Esophagus muscularis mucosa (tissue), 4 donors: Measurements from ENCODE around the gene RXRB.

Experiments
- CTCF ChIP-seq, 3 experiments: fragments of 200-600 bp in 2 of 3; fragments of 450-650 bp in 1 of 3; sonication (generic) in 2 of 3; IDR thresholded peaks; one replicate each; pipeline ENCODE4 v1.5.1; 2017 to 2019; ENCODE audit warnings: antibody characterized with exemption in 3 of 3, mild to moderate bottlenecking in 2 of 3, moderate library complexity in 1 of 3
- EP300 ChIP-seq: sonication (generic); formaldehyde crosslinking; IDR thresholded peaks from one replicate; pipeline ENCODE4 v1.6.1; 2017; ENCODE audit warnings: antibody characterized with exemption
- POLR2A ChIP-seq: fragments of 450-650 bp; IDR thresholded peaks from one replicate; pipeline ENCODE4 v1.6.1; 2017; ENCODE audit warnings: antibody characterized with exemption, moderate library complexity, mild to moderate bottlenecking, low read depth
- POLR2AphosphoS5 ChIP-seq, 2 donors: sonication (generic); formaldehyde crosslinking; IDR thresholded peaks; one replicate each; pipeline ENCODE4 v1.6.1; 2017; ENCODE audit warnings: antibody characterized with exemption in 2 of 2

GRCh38 chr6:33174784-33175183 is 25.7 kb downstream of the RXRB start:
- no peak for TF ChIP-seq POLR2AphosphoS5 (IDR thresholded peaks at IDR 0.05)
- no peak for TF ChIP-seq POLR2A
- TF ChIP-seq CTCF (IDR thresholded peaks at IDR 0.05): no peak
- no peak for TF ChIP-seq EP300
